GM13977 (cell line): ENCODE results near the gene CYYR1.

Experiments used
- DNase-seq: peaks from one replicate; pipeline ENCODE4 v3.0.0; 2012; ENCODE audit warnings: low spot score
- in situ Hi-C: fragments of 300-500 bp; cut with MboI; formaldehyde crosslinking; loops from one replicate; pipeline ENCODE4 v1.12.0; 2022; ENCODE audit warnings: low sequenced_read_pairs, low pct_unique_long_range_greater_than_20kb, mixed read lengths, inconsistent platforms; ENCODE audit not compliant: unreplicated experiment
- TF ChIP-seq, protein P1 (sequence below): IDR thresholded peaks from 2 replicates; pipeline ENCODE4 v1.5.1; 2012; ENCODE audit warnings: mild to moderate bottlenecking, control low read depth; ENCODE audit not compliant: insufficient read depth; ENCODE audit errors: extremely low read depth, missing control alignments

The CYYR1 gene

DNA sequence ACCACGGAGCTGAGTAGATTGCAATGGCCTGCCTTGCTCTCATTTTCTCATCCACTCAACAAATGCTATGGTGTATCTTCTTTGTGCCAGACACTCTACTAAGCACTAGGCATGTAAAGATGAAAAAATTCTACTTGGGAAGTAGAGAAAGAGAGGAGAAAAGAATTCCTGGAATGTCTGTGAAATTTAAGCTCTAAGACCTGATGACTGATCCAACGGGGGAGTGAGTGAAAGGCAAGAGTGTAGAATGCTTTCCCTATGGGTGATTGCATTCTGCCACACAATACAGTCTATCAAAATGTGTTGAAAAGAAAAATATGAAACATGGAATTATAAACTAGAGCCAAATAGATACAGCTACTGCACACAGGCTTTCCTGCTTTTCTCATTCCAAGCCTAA is 82.3 kb downstream of the CYYR1 start:
- no peak for DNase-seq
- in situ Hi-C loops, result no loop called here
- TF ChIP-seq, protein P1, sequence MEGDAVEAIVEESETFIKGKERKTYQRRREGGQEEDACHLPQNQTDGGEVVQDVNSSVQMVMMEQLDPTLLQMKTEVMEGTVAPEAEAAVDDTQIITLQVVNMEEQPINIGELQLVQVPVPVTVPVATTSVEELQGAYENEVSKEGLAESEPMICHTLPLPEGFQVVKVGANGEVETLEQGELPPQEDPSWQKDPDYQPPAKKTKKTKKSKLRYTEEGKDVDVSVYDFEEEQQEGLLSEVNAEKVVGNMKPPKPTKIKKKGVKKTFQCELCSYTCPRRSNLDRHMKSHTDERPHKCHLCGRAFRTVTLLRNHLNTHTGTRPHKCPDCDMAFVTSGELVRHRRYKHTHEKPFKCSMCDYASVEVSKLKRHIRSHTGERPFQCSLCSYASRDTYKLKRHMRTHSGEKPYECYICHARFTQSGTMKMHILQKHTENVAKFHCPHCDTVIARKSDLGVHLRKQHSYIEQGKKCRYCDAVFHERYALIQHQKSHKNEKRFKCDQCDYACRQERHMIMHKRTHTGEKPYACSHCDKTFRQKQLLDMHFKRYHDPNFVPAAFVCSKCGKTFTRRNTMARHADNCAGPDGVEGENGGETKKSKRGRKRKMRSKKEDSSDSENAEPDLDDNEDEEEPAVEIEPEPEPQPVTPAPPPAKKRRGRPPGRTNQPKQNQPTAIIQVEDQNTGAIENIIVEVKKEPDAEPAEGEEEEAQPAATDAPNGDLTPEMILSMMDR, result no peak

DNA sequence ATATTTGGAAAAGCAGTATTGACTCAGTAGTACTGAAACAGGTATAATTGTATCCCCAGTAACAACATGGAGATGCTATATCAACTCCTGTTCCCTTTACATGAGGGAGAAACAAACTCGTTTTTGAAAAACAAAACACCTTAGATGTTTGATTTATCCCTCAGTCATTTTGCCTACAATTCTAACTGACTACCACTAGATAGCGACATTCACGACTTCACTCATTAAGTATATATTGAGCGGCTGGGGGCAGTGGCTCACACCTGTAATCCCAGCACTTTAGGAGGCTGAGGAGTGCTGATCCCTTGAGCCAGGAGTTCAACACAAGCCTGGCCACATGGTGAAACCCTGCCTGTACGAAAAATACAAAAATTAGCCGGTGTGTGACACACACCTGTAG is 83.3 kb downstream of the CYYR1 start:
- no peak for DNase-seq
- TF ChIP-seq, protein P1, result no peak
- in situ Hi-C loops, result no loop called here

DNA sequence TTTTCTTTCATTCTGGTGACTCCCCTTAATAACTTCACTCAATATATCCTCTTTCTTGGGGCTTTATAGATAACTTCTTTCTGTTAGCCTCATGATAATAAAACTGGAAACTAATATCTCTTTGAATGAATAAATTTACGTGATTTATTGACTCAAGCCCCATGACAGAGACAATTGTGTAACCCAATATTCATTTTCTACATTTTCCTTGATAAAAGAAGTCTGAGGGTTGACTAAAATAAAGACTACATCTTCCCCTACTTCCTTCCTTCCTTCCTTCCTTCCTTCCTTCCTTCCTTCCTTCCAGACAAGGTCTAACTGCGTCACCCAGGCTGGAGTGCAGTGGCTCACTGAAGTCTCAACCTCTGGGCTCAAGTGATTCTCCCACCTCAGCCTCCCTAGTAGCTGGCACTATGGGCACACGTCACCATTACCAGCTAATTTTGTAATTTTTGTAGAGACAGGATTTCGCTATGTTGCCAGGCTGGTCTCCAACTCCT is 85.1 kb downstream of the CYYR1 start:
- in situ Hi-C loops, result no loop called here
- DNase-seq, result no peak
- TF ChIP-seq, protein P1, result no peak

DNA sequence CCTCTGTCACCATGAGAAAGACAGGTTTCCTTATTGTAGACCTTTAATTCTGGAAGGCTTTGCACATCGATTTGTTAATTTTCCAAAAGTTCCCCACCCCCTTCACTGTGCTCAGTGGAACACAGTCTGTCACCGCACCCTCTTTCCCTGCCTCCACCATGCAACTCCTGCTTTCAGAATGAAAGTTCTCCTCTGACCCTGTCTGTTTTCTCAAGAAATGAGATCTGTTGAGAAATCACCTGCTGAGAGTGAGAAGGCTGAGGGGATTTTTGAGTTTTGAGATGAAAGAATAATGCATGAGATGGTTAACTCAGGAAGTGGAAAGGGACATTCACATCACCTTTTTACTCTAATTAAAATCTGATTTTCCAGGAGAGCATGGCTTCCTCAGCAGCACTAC is 99.6 kb downstream of the CYYR1 start:
- TF ChIP-seq, protein P1, result no peak
- in situ Hi-C loops, result no loop called here
- DNase-seq, result no peak

GRCh38 chr21:26471099-26471471 is 102.0 kb downstream of the CYYR1 start:
- no peak for DNase-seq
- TF ChIP-seq, protein P1, result no peak
- in situ Hi-C loops, result no loop called here

- TF ChIP-seq, protein P1, result no peak
- DNase-seq, result no peak
- in situ Hi-C loops, result no loop called here
Observed at GRCh38 chr21:26470351-26471098, 102.6 kb downstream of the CYYR1 start.
